Endothelial cell of umbilical vein (primary cell): ENCODE data around the gene HOXD8. TPM values are rescaled to one million over a fixed set of nuclear protein-coding genes. Genes with fewer than 3 reads are reported as not detected.

Source experiments
- BruUV-seq: library from RNA; stranded (reverse); fragments of 400-500 nt; replicated peaks from 2 replicates; lab custom pipeline; 2021; lab: Mats Ljungman, UMichigan
- CTCF ChIA-PET: fragments of 300-600, 350-600 bp; sonication (Branson Sonifier 250); formaldehyde crosslinking; loops from one replicate; lab custom pipeline; 2021; ENCODE audit warnings: antibody characterized with exemption, inconsistent platforms; lab: Charles Lee
- POLR2A ChIA-PET: fragments of 300-600, 350-600 bp; sonication (Branson Sonifier 250); formaldehyde crosslinking; loops from one replicate; lab custom pipeline; 2021; ENCODE audit warnings: antibody characterized with exemption, inconsistent platforms; lab: Charles Lee
- DNase-seq: peaks from one replicate; pipeline ENCODE4 v3.0.0-alpha.2; 2011; ENCODE audit warnings: low read depth, low spot score
- FAIRE-seq: peaks from 2 replicates; lab custom pipeline; 2011; peaks lifted over from hg19 to GRCh38; lab: Jason Lieb, UNC
- H2AFZ ChIP-seq: 2 replicates; pipeline ENCODE4 v1.6.0; 2012; ENCODE audit warnings: low read depth, low read length, control low read depth, inconsistent platforms
- H3K27ac ChIP-seq: 2 replicates; pipeline ENCODE4 v1.5.1; 2011; ENCODE audit warnings: low read depth, mild to moderate bottlenecking, control low read depth, low read length, moderate library complexity; ENCODE audit not compliant: insufficient read depth
- H3K27me3 ChIP-seq, 2 experiments: 2 replicates each; pipeline versions ENCODE4 v1.6.0 to v1.6.1; 2011; ENCODE audit warnings: low read length in 2 of 2, mixed read lengths in 1 of 2; ENCODE audit not compliant: control insufficient read depth in 2 of 2, insufficient read depth in 2 of 2
- H3K36me3 ChIP-seq, 2 experiments: 2 replicates in 1 of 2; 3 replicates in 1 of 2; pipeline ENCODE4 v1.5.1; 2011; ENCODE audit warnings: low read length in 2 of 2, mild to moderate bottlenecking in 1 of 2, moderate library complexity in 1 of 2; ENCODE audit not compliant: control insufficient read depth in 2 of 2, insufficient read depth in 2 of 2; ENCODE audit errors: extremely low read depth in 1 of 2
- H3K4me1 ChIP-seq: 3 replicates; pipeline ENCODE4 v1.5.1; 2011; ENCODE audit warnings: mild to moderate bottlenecking, low read length; ENCODE audit not compliant: control insufficient read depth, insufficient read depth; ENCODE audit errors: extremely low read depth
- H3K4me2 ChIP-seq: 2 replicates; pipeline ENCODE4 v1.6.1; 2011; ENCODE audit warnings: low read length, control low read depth, mixed read lengths; ENCODE audit not compliant: insufficient read depth
- H3K4me3 ChIP-seq, 3 experiments: fragments of 200-600 bp in 1 of 3; sonication (generic), shearing (Covaris generic) in 1 of 3; replicated peaks in 1 of 3; 2 replicates each; pipeline ENCODE4 v1.5.1; 2011 to 2016; ENCODE audit warnings: control low read depth in 3 of 3, low read length in 3 of 3, mild to moderate bottlenecking in 2 of 3, inconsistent platforms in 1 of 3, low read depth in 1 of 3, moderate library complexity in 1 of 3; ENCODE audit not compliant: insufficient read depth in 1 of 3
- H3K79me2 ChIP-seq: 2 replicates; pipeline ENCODE4 v1.6.0; 2012; ENCODE audit warnings: low read length, inconsistent platforms; ENCODE audit not compliant: control insufficient read depth, insufficient read depth
- H3K9ac ChIP-seq: replicated peaks from 2 replicates; pipeline ENCODE3; 2011; ENCODE audit warnings: low read length, control low read depth; ENCODE audit not compliant: insufficient read depth; ENCODE audit errors: extremely low read depth
- H3K9me1 ChIP-seq: replicated peaks from 3 replicates; pipeline ENCODE4 v1.6.0; 2011; ENCODE audit warnings: mild to moderate bottlenecking, low read length; ENCODE audit not compliant: control insufficient read depth, insufficient read depth; ENCODE audit errors: extremely low read depth
- H3K9me3 ChIP-seq: replicated peaks from 2 replicates; pipeline ENCODE4 v1.5.1; 2012; ENCODE audit warnings: low read length, inconsistent platforms; ENCODE audit not compliant: control insufficient read depth, insufficient read depth
- H4K20me1 ChIP-seq: replicated peaks from 2 replicates; pipeline ENCODE3; 2011; ENCODE audit warnings: mild to moderate bottlenecking, low read length; ENCODE audit not compliant: control insufficient read depth, insufficient read depth; ENCODE audit errors: extremely low read depth
- CTCF ChIP-seq, 2 donors: IDR thresholded peaks; 1 replicate in 1 of 2; 2 replicates in 1 of 2; pipeline ENCODE4 v1.5.1; 2011; ENCODE audit warnings: low read length in 2 of 2, mild to moderate bottlenecking in 2 of 2, moderate library complexity in 2 of 2, control low read depth in 1 of 2, inconsistent platforms in 1 of 2, low read depth in 1 of 2; ENCODE audit not compliant: insufficient read depth in 1 of 2; ENCODE audit errors: extremely low read depth in 1 of 2
- EZH2 ChIP-seq: IDR thresholded peaks from 2 replicates; pipeline ENCODE4 v1.6.1; 2012; ENCODE audit warnings: borderline replicate concordance, low read depth, mild to moderate bottlenecking, moderate library complexity, low read length, inconsistent platforms; ENCODE audit not compliant: severe bottlenecking
- FOS ChIP-seq: IDR thresholded peaks from 2 replicates; pipeline ENCODE4 v1.6.1; 2011; ENCODE audit warnings: mild to moderate bottlenecking, low read length, moderate library complexity, borderline replicate concordance; ENCODE audit not compliant: insufficient read depth
- GATA2 ChIP-seq: IDR thresholded peaks from 2 replicates; pipeline ENCODE4 v1.7.0; 2011; ENCODE audit warnings: low read depth, mild to moderate bottlenecking, moderate library complexity, mixed read lengths, low read length; ENCODE audit not compliant: insufficient read length, insufficient read depth
- JUN ChIP-seq: IDR thresholded peaks from 2 replicates; pipeline ENCODE4 v1.6.1; 2011; ENCODE audit warnings: borderline replicate concordance, low read depth; ENCODE audit not compliant: insufficient read length, insufficient read depth
- MAX ChIP-seq: IDR thresholded peaks from 2 replicates; pipeline ENCODE4 v1.6.1; 2011; ENCODE audit not compliant: insufficient read depth, insufficient read length
- MYC ChIP-seq: IDR thresholded peaks from one replicate; pipeline ENCODE4 v1.6.1; 2011; ENCODE audit warnings: mild to moderate bottlenecking, low read depth, low read length
- POLR2A ChIP-seq: IDR thresholded peaks from 2 replicates; pipeline ENCODE4 v1.6.1; 2012; ENCODE audit warnings: low read depth, mild to moderate bottlenecking, control low read depth, low read length
- POLR2AphosphoS5 ChIP-seq: IDR thresholded peaks from 2 replicates; pipeline ENCODE4 v1.6.1; 2012; ENCODE audit warnings: low read depth, mild to moderate bottlenecking, control low read depth, low read length, moderate library complexity; ENCODE audit not compliant: insufficient read depth
- dilution Hi-C: fragments of 300-500 bp; cut with MboI; formaldehyde crosslinking; loops from one replicate; pipeline ENCODE4 v1.15.0; 2019; ENCODE audit warnings: low sequenced_read_pairs; ENCODE audit not compliant: extremely low pct_ligation_motif_present
- intact Hi-C: fragments of 100-400 bp; cut with micrococcal nuclease; formaldehyde crosslinking; loops from one replicate; pipeline ENCODE4 v1.10.0; 2022
- polyA plus RNA-seq, 4 experiments: library from polyadenylated mRNA; depleted of rRNA in 3 of 4; stranded (reverse) in 3 of 4; unstranded in 1 of 4; fragments of >200 nt; gene quantifications; 2 replicates each; pipeline versions ENCODE4 v1.2.1 to v1.2.3, GENCODE V29; 2011 to 2012; ENCODE audit warnings: missing spikeins in 1 of 4
- total RNA-seq: library from RNA; stranded (reverse); gene quantifications from 2 replicates; pipeline ENCODE4 v1.2.3, GENCODE V29; 2021

Gene HOXD8
- total and polyA plus RNA-seq, 2 donors (not counting 3 experiments of a cell fraction or from before 2014, with no cell fraction given) = 6.4 to 15.6 TPM

- Histone ChIP-seq H3K9ac (no peak overlapping the region), H3K4me2 (no peak overlapping the region)
- intact Hi-C loops = loop anchor here (1.0 to 5.0 kb wide), 8 partner anchors 17 to 1396 kb away; no protein-coding TSS in a partner anchor
These were observed 31.6 kb upstream of the HOXD8 start for GRCh38 chr2:176097820-176098365.

More at GRCh38 chr2:176097820-176098365, 31.6 kb upstream of the HOXD8 start:
- Histone ChIP-seq H4K20me1 (peaks cover 6% of the 10 kb centered on the region), H3K36me3 (no peaks in the 10 kb centered on the region), H3K9me3 (no peaks in the 10 kb centered on the region), H3K4me1 (peaks cover 5% of the 10 kb centered on the region), H3K27me3 (peaks cover 93 to 98% of the 10 kb centered on the region in 2 experiments), H2AFZ (no peak overlapping the region), H3K9me1 (no peaks in the 10 kb centered on the region), H3K79me2 (no peaks in the 10 kb centered on the region), H3K27ac (no peak overlapping the region), H3K4me3 (no peak overlapping the region)
- dilution Hi-C loops = no loop called here
- no peak for TF ChIP-seq JUN
- TF ChIP-seq POLR2A = no peak
- no peak for TF ChIP-seq EZH2
- TF ChIP-seq MYC = no peak
- TF ChIP-seq FOS = no peak
- TF ChIP-seq GATA2 = no peak
- TF ChIP-seq POLR2AphosphoS5 = no peak
- TF ChIP-seq MAX = no peak
- no peak for TF ChIP-seq CTCF (IDR thresholded peaks at IDR 0.05; ENCODE audit: extremely low read depth in 1 of 2, insufficient read depth in 1 of 2, low read depth in 1 of 2, low read length in 2 of 2)
- no TSS peak for BruUV-seq
- ChIA-PET CTCF (interaction anchor here (0.6 to 6.0 kb wide), 35 partner anchors 9 to 1401 kb away, joined by 3 to 113 read pairs (median 5); partner anchors contain the start of gene HOXD11), POLR2A (no interaction called here)
- FAIRE-seq = no peak
- no peak for DNase-seq
